WI38 (cell line): Measurements from ENCODE around the gene ZBTB38.
A peak's percentile ranks its signal among the peaks of the same experiment; 100 is the strongest.

ENCODE experiments used
- H3K4me3 ChIP-seq: 2 replicates; pipeline ENCODE4 v1.5.1; 2011; ENCODE audit warnings: low read depth, mild to moderate bottlenecking, control low read depth, low read length
- TF ChIP-seq, protein P1 (sequence below): IDR thresholded peaks from 2 replicates; pipeline ENCODE4 v1.5.1; 2012; ENCODE audit warnings: low read depth, mild to moderate bottlenecking, control low read depth, low read length

The ZBTB38 gene

DNA sequence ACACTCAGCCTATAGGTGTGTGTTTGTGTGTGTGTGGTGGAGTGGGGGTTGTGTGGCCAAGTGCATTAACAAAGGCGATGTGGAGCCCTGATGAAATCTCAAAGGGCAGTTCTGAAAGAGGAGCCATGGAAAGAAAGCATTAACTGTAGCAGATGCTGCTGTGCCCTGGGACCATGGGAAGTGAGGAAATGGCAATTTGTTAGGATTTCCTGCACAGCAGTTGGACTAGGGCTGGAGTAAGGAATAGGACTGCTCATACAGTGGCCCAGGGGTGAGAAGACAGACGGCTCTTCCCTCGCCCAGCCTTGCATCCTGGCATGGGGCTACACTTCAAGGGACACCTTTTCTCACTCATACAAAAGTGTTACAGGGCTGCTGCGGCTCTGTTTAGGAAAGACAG, 12.3 kb upstream of the ZBTB38 start:
- TF ChIP-seq, protein P1, sequence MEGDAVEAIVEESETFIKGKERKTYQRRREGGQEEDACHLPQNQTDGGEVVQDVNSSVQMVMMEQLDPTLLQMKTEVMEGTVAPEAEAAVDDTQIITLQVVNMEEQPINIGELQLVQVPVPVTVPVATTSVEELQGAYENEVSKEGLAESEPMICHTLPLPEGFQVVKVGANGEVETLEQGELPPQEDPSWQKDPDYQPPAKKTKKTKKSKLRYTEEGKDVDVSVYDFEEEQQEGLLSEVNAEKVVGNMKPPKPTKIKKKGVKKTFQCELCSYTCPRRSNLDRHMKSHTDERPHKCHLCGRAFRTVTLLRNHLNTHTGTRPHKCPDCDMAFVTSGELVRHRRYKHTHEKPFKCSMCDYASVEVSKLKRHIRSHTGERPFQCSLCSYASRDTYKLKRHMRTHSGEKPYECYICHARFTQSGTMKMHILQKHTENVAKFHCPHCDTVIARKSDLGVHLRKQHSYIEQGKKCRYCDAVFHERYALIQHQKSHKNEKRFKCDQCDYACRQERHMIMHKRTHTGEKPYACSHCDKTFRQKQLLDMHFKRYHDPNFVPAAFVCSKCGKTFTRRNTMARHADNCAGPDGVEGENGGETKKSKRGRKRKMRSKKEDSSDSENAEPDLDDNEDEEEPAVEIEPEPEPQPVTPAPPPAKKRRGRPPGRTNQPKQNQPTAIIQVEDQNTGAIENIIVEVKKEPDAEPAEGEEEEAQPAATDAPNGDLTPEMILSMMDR: no peak

DNA sequence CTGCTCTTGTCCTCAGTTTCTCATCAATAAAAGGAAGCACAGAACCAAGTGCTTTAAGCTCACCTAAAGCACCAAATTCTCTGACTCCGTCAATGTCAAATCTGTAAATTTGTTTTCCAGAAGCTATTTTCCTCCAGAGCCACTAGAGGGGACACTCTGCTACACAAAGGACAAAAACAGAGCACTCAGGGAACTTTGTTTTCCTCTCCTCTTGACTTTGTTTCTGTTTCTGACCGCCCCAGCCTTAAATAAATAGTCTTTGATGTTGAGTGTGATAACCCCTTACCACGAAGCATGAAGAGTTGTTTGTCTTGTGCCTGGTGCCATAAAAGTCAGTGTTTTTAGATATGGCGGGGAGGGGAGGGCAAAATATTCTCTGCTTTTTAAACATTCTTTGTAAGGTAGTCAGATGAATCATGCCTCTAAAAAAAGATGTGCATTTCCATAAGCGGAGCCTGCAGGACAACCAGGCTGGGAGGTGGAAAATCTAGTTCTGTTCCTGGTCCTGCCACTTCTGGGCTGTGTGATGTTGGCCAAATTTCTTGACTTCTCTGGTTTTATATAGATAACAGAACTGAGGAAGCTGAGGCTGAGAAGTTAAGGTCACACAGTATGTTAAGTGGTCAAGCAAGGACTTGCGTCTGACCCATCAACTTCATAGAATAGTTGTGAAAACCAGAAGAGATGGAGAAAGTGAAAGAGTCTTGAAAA, 7.3 kb upstream of the ZBTB38 start:
- H3K4me3 ChIP-seq: peak overlapping the region; percentile 20; the same call in 1 of the 2 replicates

More for the DNA sequence above, 12.3 kb upstream of the ZBTB38 start:
- no peak overlapping the region for H3K4me3 ChIP-seq

DNA sequence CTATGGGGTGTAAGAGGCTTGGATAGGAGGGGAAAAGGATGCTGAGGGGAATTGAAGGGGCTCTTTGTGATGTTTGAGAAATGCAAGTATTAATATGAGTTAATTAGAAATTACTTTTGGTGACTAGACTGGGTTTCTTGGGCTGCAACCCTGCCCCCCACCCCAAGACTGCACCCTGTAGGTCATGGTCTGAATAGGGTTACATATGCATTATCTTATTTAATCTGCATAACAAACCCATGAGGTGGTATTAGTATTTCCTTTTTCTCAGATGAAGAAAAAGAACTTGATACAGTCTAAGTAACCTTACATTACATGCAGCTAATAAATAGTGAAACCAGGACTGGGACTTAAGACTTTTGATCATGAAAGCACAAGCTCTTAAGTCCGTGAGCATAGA, 5.6 kb upstream of the ZBTB38 start:
- TF ChIP-seq, protein P1: no peak
- no peak overlapping the region for H3K4me3 ChIP-seq

More for the DNA sequence above, 7.3 kb upstream of the ZBTB38 start:
- TF ChIP-seq, protein P1: peak; percentile 66

DNA sequence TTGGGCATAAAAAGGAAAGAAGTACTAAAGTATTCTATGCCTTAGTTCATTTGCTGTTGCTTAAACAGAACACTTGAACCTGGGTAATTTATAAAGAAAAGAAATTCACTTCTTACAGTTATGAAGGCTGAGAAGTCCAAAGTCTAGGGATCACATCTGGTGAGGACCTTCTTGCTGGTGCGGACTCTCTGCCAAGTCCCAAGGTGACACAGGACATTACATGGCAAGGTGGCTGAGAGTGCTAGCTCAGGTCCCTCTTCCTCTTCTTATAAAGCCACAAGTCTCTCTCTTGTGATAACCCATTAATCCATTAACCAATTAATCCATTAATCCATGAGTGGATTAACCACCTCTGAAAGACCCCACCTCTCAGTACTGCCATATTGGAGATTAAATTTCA, 3.1 kb upstream of the ZBTB38 start:
- TF ChIP-seq, protein P1: no peak
- no peak overlapping the region for H3K4me3 ChIP-seq

DNA sequence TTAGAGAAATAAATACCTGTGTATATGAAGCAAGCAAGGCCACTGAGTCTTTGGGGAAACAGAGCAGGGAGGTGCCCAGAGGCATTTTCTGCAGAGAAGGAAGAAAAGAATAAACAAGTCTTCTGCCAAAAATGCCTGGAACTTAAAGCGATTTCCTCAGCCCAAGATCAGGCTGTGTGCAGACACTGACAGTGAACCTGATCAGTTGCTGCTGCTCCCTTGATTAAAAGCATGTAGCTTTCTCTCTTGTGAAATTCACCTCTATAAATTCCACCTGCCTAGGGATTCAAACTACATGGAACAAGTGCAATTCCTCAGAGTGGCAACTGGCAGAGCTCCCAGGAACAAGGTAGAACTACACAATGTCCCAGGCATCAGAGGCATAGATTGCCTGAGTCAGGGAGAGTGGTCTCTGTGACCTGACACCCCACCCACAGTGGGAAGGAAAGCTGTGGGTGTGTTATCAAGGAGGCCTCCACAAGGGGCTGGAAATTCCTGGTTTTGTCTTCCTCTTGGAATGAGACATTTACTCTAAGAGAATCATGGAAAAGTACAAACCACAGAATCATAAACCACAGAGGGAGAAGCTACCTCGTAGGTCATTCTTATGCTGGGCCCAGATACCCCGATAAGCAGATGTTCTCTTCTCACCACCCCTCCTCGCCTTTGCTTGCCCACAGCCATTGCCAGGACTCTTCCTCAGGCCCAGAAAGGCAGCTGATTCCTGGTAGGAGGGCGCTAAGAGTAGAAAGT, 1.8 kb upstream of the ZBTB38 start:
- TF ChIP-seq, protein P1: no peak
- peak overlapping the region; percentile 30 for H3K4me3 ChIP-seq

DNA sequence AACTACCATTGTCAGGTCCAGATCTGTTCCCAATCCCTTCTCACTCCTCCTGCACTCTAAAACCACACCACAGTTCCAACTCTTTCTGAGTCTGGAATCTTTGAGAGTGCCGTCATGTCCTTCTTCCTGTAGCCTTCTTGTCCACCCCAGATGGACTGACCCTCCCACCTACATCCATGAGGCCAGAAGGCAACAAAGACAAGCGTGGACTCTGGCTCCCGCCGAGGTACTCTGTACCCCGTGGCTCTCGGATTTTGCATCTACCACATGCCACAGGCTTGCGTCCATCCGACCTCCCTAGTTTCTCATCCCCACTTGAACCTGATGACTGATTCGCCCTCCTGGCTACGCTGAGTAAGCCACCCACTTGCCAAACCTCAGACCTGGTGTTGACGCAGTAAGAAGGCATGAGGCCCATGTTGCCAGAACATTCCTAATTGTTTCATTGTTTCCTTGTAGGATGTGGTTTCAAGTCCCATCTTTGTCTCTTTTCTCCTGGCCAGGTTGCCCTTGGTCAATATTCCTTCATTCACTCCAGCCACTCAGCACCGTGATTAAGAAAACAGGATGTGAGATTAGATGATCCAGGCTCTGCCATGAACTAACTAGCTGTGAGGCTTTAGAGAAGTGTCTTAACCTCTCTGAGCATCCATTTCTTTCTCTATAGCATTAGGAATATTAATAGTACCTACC, 1.1 kb upstream of the ZBTB38 start:
- TF ChIP-seq, protein P1: no peak
- H3K4me3 ChIP-seq: peak overlapping the region; percentile 30
